ENCODE results near the gene WWP2.

WWP2 gene

DNA sequence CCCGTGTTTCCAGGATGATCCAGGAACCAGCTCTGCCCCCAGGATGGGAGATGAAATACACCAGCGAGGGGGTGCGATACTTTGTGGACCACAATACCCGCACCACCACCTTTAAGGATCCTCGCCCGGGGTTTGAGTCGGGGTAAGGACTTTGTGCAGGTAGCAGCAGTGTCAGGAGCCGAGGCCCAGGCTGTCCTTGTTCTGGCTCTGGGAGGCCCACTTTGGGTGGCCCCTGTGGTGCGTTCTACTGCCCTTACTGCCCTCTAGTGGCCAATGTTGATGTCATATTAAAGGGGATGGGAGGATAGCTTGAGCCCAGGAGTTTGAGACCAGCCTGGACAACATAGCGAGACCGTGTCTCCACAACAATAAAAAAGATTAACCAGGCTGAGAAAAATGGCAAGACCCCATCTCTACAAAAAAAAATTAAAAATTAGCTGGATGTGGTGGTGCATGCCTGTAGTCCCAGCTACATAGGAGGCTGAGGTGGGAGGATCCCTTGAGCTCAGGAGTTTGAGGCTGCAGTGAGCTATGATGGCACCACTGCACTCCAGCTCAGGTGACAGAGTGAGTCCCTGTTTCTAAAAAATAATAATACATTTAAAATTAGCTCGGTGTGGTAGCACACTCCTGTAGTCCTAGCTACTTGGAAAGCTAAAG is 168.1 kb downstream of the WWP2 start:
- H3K36me3 ChIP-seq (replicated peaks; ENCODE audit: insufficient read depth, low read length) = no peaks in the 10 kb centered on the region
- no peaks in the 10 kb centered on the region for H3K79me2 ChIP-seq (ENCODE audit: low read length)
- H3F3A ChIP-seq (ENCODE audit: insufficient read depth, low read length) = no peaks in the 10 kb centered on the region
- no peak overlapping the region for H3K4me2 ChIP-seq (ENCODE audit: low read depth, low read length)
- no peaks in the 10 kb centered on the region for H3K27me3 ChIP-seq (replicated peaks; ENCODE audit: insufficient read depth, low read length)
- no peaks in the 10 kb centered on the region for H3K4me1 ChIP-seq (ENCODE audit: low read length)
- H3K9me3 ChIP-seq (replicated peaks; ENCODE audit: insufficient read depth, low read length) = no peaks in the 10 kb centered on the region
- H3K27ac ChIP-seq (ENCODE audit: low read length) = no peak overlapping the region
- H4K20me1 ChIP-seq (ENCODE audit: insufficient read depth, low read length) = no peaks in the 10 kb centered on the region
- TF ChIP-seq EZH2 (optimal IDR thresholded peaks at IDR 0.05; ENCODE audit: low read depth, low read length) (no peak), EZH2phosphoT487 (IDR thresholded peaks at IDR 0.05; ENCODE audit: low read length) (no peak)
- TF ChIP-seq, protein P1, sequence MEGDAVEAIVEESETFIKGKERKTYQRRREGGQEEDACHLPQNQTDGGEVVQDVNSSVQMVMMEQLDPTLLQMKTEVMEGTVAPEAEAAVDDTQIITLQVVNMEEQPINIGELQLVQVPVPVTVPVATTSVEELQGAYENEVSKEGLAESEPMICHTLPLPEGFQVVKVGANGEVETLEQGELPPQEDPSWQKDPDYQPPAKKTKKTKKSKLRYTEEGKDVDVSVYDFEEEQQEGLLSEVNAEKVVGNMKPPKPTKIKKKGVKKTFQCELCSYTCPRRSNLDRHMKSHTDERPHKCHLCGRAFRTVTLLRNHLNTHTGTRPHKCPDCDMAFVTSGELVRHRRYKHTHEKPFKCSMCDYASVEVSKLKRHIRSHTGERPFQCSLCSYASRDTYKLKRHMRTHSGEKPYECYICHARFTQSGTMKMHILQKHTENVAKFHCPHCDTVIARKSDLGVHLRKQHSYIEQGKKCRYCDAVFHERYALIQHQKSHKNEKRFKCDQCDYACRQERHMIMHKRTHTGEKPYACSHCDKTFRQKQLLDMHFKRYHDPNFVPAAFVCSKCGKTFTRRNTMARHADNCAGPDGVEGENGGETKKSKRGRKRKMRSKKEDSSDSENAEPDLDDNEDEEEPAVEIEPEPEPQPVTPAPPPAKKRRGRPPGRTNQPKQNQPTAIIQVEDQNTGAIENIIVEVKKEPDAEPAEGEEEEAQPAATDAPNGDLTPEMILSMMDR (IDR thresholded peaks at IDR 0.05; ENCODE audit: low read length) = peak; percentile 74
- H3K4me3 ChIP-seq (ENCODE audit: low read length) = no peak overlapping the region
- H3K9ac ChIP-seq (ENCODE audit: low read length) = no peak overlapping the region
- no peak overlapping the region for H2AFZ ChIP-seq (ENCODE audit: low read length)
- H3K9me2 ChIP-seq (replicated peaks; ENCODE audit: insufficient read depth, low read length) = no peaks in the 10 kb centered on the region
- DNase-seq = peak; percentile 52

DNA sequence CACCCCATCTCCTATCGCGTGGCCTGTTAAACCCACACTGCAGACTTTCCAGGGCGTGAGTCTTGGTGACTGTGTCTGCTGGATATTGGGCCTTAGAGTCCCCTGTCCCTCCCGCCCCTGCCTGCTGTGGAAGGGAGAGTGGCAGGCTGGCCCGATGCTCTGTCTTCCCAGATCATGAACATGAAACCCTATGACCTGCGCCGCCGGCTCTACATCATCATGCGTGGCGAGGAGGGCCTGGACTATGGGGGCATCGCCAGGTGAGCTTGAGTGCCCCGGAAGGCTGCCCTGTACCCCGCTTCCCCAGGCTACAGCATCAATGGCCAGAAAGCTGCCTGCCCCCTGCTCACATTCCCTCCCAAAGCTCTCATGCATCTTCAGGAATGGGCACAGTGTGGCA is 169.5 kb downstream of the WWP2 start:
- Histone ChIP-seq H3K79me2 (ENCODE audit: low read length) (no peaks in the 10 kb centered on the region), H2AFZ (ENCODE audit: low read length) (no peak overlapping the region), H3K27ac (ENCODE audit: low read length) (no peak overlapping the region), H3K27me3 (replicated peaks; ENCODE audit: insufficient read depth, low read length) (no peaks in the 10 kb centered on the region), H3K36me3 (replicated peaks; ENCODE audit: insufficient read depth, low read length) (no peaks in the 10 kb centered on the region), H3K4me2 (ENCODE audit: low read depth, low read length) (no peak overlapping the region), H3K9ac (ENCODE audit: low read length) (no peak overlapping the region), H3K9me2 (replicated peaks; ENCODE audit: insufficient read depth, low read length) (no peaks in the 10 kb centered on the region), H4K20me1 (ENCODE audit: insufficient read depth, low read length) (no peaks in the 10 kb centered on the region), H3K4me3 (ENCODE audit: low read length) (no peak overlapping the region), H3K4me1 (ENCODE audit: low read length) (no peaks in the 10 kb centered on the region), H3K9me3 (replicated peaks; ENCODE audit: insufficient read depth, low read length) (no peaks in the 10 kb centered on the region), H3F3A (ENCODE audit: insufficient read depth, low read length) (no peaks in the 10 kb centered on the region)
- no peak for TF ChIP-seq EZH2phosphoT487 (IDR thresholded peaks at IDR 0.05; ENCODE audit: low read length)
- no peak for DNase-seq

DNA sequence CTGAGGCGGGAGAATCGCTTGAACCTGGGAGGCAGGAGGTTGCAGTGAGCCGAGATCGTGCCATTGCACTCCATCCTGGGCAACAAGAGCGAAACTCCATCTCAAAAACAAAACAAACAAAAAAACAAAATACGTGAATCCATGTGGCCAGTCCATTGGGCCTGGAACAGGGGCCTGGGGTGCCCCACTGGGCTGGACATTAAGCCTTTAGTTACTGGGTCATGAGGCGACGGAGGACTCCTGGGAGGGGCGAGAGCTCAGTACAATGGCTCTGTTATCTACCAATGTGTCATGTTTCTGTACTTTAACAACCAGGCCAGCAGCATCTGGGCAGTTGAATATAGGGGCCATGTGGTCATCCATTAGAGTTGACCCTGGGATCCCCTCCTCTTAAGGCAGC is 170.1 kb downstream of the WWP2 start:
- no peaks in the 10 kb centered on the region for H3K36me3 ChIP-seq (replicated peaks; ENCODE audit: insufficient read depth, low read length)
- no peaks in the 10 kb centered on the region for H3K9me2 ChIP-seq (replicated peaks; ENCODE audit: insufficient read depth, low read length)

More for the DNA sequence above, 170.1 kb downstream of the WWP2 start:
- Histone ChIP-seq H3K4me1 (ENCODE audit: low read length) (no peaks in the 10 kb centered on the region), H3F3A (ENCODE audit: insufficient read depth, low read length) (no peaks in the 10 kb centered on the region), H3K4me2 (ENCODE audit: low read depth, low read length) (no peak overlapping the region), H3K9me3 (replicated peaks; ENCODE audit: insufficient read depth, low read length) (no peaks in the 10 kb centered on the region), H3K79me2 (ENCODE audit: low read length) (no peaks in the 10 kb centered on the region), H3K27me3 (replicated peaks; ENCODE audit: insufficient read depth, low read length) (no peaks in the 10 kb centered on the region), H3K9ac (ENCODE audit: low read length) (no peak overlapping the region), H3K27ac (ENCODE audit: low read length) (no peak overlapping the region), H3K4me3 (ENCODE audit: low read length) (no peak overlapping the region), H4K20me1 (ENCODE audit: insufficient read depth, low read length) (no peaks in the 10 kb centered on the region), H2AFZ (ENCODE audit: low read length) (no peak overlapping the region)
- no peak for TF ChIP-seq EZH2 (optimal IDR thresholded peaks at IDR 0.05; ENCODE audit: low read depth, low read length)
- TF ChIP-seq, protein P1 (IDR thresholded peaks at IDR 0.05; ENCODE audit: low read length) = no peak
- no peak for TF ChIP-seq EZH2phosphoT487 (IDR thresholded peaks at IDR 0.05; ENCODE audit: low read length)
- DNase-seq = no peak

All from MM.1S (cell line).